Mucosa of stomach (tissue), 1 donor: ENCODE measurements around the gene SLC4A5.
"Not testable (repeated sequence)": the region's sequence is repeated elsewhere in the genome, so short reads cannot be mapped to it uniquely, and the experiment has no call there.

Experiments used
- H3K27me3 ChIP-seq: one replicate; pipeline ENCODE4 v1.7.0; 2013; ENCODE audit warnings: mild to moderate bottlenecking, low read length; ENCODE audit not compliant: control insufficient read depth, insufficient read depth
- H3K36me3 ChIP-seq: one replicate; pipeline ENCODE4 v1.7.0; 2013; ENCODE audit warnings: low read length; ENCODE audit not compliant: control insufficient read depth, insufficient read depth
- H3K4me1 ChIP-seq: one replicate; pipeline ENCODE4 v1.7.0; 2013; ENCODE audit warnings: mild to moderate bottlenecking, low read length; ENCODE audit not compliant: control insufficient read depth, insufficient read depth
- H3K4me3 ChIP-seq: one replicate; pipeline ENCODE4 v1.7.0; 2013; ENCODE audit warnings: low read length
- H3K9ac ChIP-seq: one replicate; pipeline ENCODE4 v1.7.0; 2013; ENCODE audit warnings: mild to moderate bottlenecking, low read length, moderate library complexity
- H3K9me3 ChIP-seq: one replicate; pipeline ENCODE4 v1.7.0; 2013; ENCODE audit warnings: mild to moderate bottlenecking, low read length, moderate library complexity; ENCODE audit not compliant: control insufficient read depth
- donor health status: Pancreatic carcinoma.

SLC4A5 gene

GRCh38 chr2:74223941-74224770, 119.1 kb downstream of the SLC4A5 start:
- Histone ChIP-seq H3K9ac (no peak overlapping the region), H3K9me3 (no peaks in the 10 kb centered on the region), H3K27me3 (no peaks in the 10 kb centered on the region), H3K4me3 (no peak overlapping the region), H3K4me1 (no peaks in the 10 kb centered on the region), H3K36me3 (no peaks in the 10 kb centered on the region)

- Histone ChIP-seq H3K4me1 (no peaks in the 10 kb centered on the region), H3K9ac (no peak overlapping the region), H3K27me3 (no peaks in the 10 kb centered on the region), H3K9me3 (no peaks in the 10 kb centered on the region), H3K4me3 (no peak overlapping the region), H3K36me3 (no peaks in the 10 kb centered on the region)
Measured at GRCh38 chr2:74222300-74222650, 120.9 kb downstream of the SLC4A5 start.

GRCh38 chr2:74221604-74222299, 121.5 kb downstream of the SLC4A5 start:
- Histone ChIP-seq H3K9me3 (no peaks in the 10 kb centered on the region), H3K27me3 (no peaks in the 10 kb centered on the region), H3K9ac (no peak overlapping the region), H3K4me1 (no peaks in the 10 kb centered on the region), H3K36me3 (no peaks in the 10 kb centered on the region), H3K4me3 (no peak overlapping the region)

DNA sequence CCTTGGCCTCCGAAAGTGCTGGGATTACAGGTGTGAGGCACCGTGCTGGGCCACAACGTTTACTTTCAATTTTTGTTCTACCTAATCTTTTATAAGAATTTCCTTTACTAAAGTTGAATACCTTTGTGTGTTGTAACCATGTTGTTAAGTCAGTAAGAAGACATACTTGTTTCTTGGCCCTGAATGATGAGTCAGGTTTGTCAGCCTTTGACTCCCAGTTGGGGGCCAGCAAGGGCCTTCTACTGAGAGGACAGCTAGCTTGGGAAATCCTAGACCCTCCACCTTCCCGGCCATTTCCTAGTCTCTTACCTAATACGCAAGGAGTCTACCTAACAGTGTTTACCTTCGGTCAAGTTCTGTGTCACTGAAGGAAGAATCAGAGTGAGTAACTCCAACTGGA, 122.1 kb downstream of the SLC4A5 start:
- Histone ChIP-seq H3K9ac (no peak overlapping the region), H3K27me3 (no peaks in the 10 kb centered on the region), H3K4me1 (no peaks in the 10 kb centered on the region), H3K36me3 (no peaks in the 10 kb centered on the region), H3K9me3 (no peaks in the 10 kb centered on the region), H3K4me3 (no peak overlapping the region)

- no peaks in the 10 kb centered on the region for H3K4me1 ChIP-seq
- no peaks in the 10 kb centered on the region for H3K36me3 ChIP-seq
- no peak overlapping the region for H3K9ac ChIP-seq
- no peaks in the 10 kb centered on the region for H3K9me3 ChIP-seq
- H3K4me3 ChIP-seq = no peak overlapping the region
- no peaks in the 10 kb centered on the region for H3K27me3 ChIP-seq
Measured at GRCh38 chr2:74219846-74220486, 123.2 kb downstream of the SLC4A5 start.

DNA sequence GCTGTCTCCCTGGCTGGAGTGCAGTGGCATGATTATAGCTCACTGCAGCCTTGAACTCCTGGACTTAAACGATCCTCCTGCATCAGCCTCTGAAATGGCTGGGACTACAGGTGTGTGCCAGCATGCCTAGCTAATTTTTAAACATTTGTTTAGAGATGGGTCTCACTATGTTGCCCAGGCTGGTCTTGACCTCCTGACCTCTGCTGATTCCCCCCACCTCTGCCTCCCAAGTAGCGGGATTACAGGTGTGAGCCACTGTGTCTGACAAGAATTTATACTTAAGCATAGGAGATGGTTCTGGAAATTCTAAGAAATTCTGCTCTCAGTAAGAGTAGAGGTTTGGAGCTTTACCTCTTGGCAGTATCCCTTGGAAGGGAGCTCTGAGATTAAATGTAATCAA, 126.6 kb downstream of the SLC4A5 start:
- H3K4me1 ChIP-seq = no peaks in the 10 kb centered on the region
- no peaks in the 10 kb centered on the region for H3K36me3 ChIP-seq

DNA sequence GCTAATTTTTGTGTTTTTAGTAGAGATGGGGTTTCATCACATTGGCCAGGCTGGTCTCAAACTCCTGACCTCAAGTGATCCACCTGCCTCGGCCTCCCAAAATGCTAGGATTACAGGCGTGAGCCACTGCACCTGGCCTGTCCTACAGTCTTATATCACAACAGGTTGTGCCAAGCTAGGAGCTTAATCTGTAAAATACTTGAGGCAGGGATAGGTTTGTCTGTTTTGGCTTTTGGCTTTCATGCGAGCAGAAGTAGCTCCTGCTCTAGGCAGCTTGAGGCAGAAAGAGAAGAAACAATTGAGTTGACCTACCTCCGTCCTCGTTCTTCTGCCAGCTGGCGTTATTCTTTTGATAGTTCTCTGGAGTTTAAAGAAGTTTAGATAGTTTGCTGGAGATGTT, 127.4 kb downstream of the SLC4A5 start:
- not testable (repeated sequence) for H3K4me1 ChIP-seq, H3K27me3 ChIP-seq, H3K9me3 ChIP-seq, H3K9ac ChIP-seq, H3K36me3 ChIP-seq, H3K4me3 ChIP-seq

More for the DNA sequence above, 126.6 kb downstream of the SLC4A5 start:
- Histone ChIP-seq H3K9ac (no peak overlapping the region), H3K4me3 (no peak overlapping the region), H3K27me3 (no peaks in the 10 kb centered on the region), H3K9me3 (no peaks in the 10 kb centered on the region)

- no peaks in the 10 kb centered on the region for H3K4me1 ChIP-seq
- no peaks in the 10 kb centered on the region for H3K9me3 ChIP-seq
- no peak overlapping the region for H3K4me3 ChIP-seq
- peaks cover 6% of the 10 kb centered on the region for H3K36me3 ChIP-seq
- H3K27me3 ChIP-seq = no peaks in the 10 kb centered on the region
- no peak overlapping the region for H3K9ac ChIP-seq
Measured at GRCh38 chr2:74212702-74213410, 130.4 kb downstream of the SLC4A5 start.

DNA sequence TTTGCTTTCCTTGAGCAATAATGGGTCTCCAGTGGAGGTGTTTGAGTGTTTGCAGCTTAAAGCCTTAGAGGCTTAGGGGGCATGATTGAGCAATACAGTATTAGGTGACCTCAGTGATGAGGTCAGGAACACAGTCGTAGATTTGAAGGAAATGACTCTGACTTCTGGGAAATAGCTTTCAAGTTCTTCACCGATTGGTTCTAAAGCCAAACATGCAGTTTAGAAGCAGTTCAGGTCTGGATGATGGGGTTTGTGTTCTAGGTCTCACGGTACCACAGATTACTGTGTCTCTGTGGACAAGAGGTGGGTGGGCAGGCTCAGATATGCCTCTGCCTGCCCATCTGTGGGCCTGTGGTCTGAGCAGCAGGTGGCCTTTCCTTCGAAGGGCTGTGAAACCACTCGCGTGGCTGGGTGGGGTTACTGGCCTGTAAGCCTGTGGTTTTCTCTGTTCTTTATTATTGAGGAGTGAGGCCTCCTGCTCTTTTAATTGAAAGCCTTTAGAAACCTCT, 137.0 kb downstream of the SLC4A5 start:
- Histone ChIP-seq H3K27me3 (no peaks in the 10 kb centered on the region), H3K4me1 (peaks cover 17% of the 10 kb centered on the region), H3K9me3 (no peaks in the 10 kb centered on the region), H3K9ac (peak overlapping the region; percentile 19), H3K36me3 (peaks cover 9% of the 10 kb centered on the region), H3K4me3 (no peak overlapping the region)

DNA sequence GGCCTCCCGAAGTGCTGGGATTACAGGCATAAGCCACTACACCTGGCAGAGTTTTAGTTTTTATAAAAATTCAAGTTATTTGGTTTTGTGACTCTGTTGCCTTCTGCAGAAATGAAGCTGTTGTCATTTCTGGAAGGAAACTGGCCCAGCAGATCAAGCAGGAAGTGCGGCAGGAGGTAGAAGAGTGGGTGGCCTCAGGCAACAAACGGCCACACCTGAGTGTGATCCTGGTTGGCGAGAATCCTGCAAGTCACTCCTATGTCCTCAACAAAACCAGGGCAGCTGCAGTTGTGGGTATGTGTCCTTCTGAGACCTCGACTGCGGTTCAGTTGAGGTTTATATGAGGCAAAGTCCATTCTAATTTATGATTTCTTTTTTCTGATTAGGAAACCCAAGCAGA, 137.6 kb downstream of the SLC4A5 start:
- no peak overlapping the region for H3K9ac ChIP-seq
- peaks cover 17% of the 10 kb centered on the region for H3K4me1 ChIP-seq
- no peaks in the 10 kb centered on the region for H3K9me3 ChIP-seq
- peaks cover 9% of the 10 kb centered on the region for H3K36me3 ChIP-seq
- H3K27me3 ChIP-seq = no peaks in the 10 kb centered on the region
- H3K4me3 ChIP-seq = no peak overlapping the region

- H3K9ac ChIP-seq = no peak overlapping the region
- no peaks in the 10 kb centered on the region for H3K9me3 ChIP-seq
- no peak overlapping the region for H3K4me3 ChIP-seq
- H3K36me3 ChIP-seq = peaks cover 9% of the 10 kb centered on the region
- H3K27me3 ChIP-seq = no peaks in the 10 kb centered on the region
- H3K4me1 ChIP-seq = peaks cover 17% of the 10 kb centered on the region
Measured at GRCh38 chr2:74205113-74205512, 138.1 kb downstream of the SLC4A5 start.
